Measurements from ENCODE around the gene RNF208. TPM values are rescaled to one million over a fixed set of nuclear protein-coding genes. Genes with fewer than 3 reads are reported as not detected.

The RNF208 gene
- total and polyA plus RNA-seq, 2 of the 4 experiments (the other 2 are of a cell fraction): 1.2 TPM; not detected in 1

DNA sequence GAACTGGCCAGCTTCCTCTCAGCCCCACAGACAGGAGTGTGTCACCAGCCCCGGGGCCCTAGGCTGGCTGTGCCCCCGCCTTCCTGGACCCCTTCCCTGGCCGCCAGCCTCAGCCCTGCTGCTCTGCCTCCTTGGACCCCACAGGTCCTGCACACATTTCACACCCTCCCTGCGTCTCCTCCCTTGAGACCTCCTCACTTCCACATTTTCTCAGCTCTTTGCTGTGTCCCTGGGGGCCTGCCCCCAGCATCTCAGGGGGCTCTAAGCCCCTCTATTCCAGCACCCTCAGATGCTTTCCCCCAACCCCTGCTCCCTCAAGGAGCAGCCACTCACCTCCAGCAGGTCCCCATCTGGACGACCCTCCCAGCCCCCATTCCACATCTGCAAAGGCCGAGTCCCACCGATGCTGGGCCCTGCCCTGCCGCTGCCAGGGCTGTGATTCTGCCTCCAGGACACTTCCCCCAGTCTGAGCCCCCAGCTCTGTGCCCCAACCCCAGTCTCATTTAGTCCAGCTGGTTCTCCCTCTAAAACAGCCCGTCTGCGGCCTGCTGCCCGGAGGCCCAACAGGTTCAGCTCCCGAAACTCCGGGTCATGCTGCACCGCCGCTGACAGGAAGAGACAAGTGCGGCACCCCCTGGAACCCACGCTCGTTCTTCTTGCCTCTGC is 12.9 kb upstream of the RNF208 start:
- in situ Hi-C loops (cut with MboI; ENCODE audit: low sequenced_read_pairs): no loop called here
- POLR2A ChIA-PET (ENCODE audit: unreplicated experiment): no interaction called here
- Histone ChIP-seq H4K20me1 (ENCODE audit: insufficient read depth, low read length) (peaks cover 6% of the 10 kb centered on the region; the same call in 1 of the 2 replicates), H3K4me1 (ENCODE audit: control insufficient read depth, insufficient read depth, low read length) (peaks cover 5% of the 10 kb centered on the region; the same call in 1 of the 2 replicates), H3K18ac (ENCODE audit: low read depth, low read length) (no peak overlapping the region), H2BK5ac (ENCODE audit: low read depth, low read length, poor library complexity, severe bottlenecking) (no peak overlapping the region), H4K8ac (ENCODE audit: low read depth in 2 of 2, low read length in 2 of 2) (no peak overlapping the region), H4K5ac (ENCODE audit: low read depth, low read length) (no peak overlapping the region), H3K79me1 (ENCODE audit: low read depth in 1 of 2, low read length in 2 of 2) (peaks cover 8 to 27% of the 10 kb centered on the region in 2 experiments; a peak in 3 of 4 replicates), H3K9ac (ENCODE audit: low read depth, low read length) (no peak overlapping the region), H3K4me2 (ENCODE audit: low read depth, low read length) (no peak overlapping the region), H2BK15ac (ENCODE audit: low read depth, low read length) (no peak overlapping the region), H2AK5ac (ENCODE audit: low read depth, low read length) (no peak overlapping the region), H3K27ac (ENCODE audit: insufficient read depth, low read length) (no peak overlapping the region), H3K4me3 (ENCODE audit: insufficient read depth, low read depth, low read length) (no peak overlapping the region), H3K14ac (replicated peaks; ENCODE audit: low read depth, low read length) (no peak overlapping the region), H3K36me3 (ENCODE audit: control insufficient read depth, insufficient read depth, low read length) (no peaks in the 10 kb centered on the region), H3K9me3 (ENCODE audit: control insufficient read depth, insufficient read depth, low read length) (no peaks in the 10 kb centered on the region), H3K27me3 (ENCODE audit: control insufficient read depth, insufficient read depth, low read length) (0 out of 2 replicates have a peak, but pooled peaks cover 1% of the 10 kb centered on the region), H2AK9ac (replicated peaks; ENCODE audit: low read depth, low read length, poor library complexity) (peak overlapping the region; percentile 50), H3K4ac (ENCODE audit: low read depth, low read length) (no peak overlapping the region), H4K91ac (ENCODE audit: insufficient read depth, low read depth, low read length) (no peak overlapping the region), H2BK120ac (ENCODE audit: low read depth, low read length) (no peak overlapping the region), H3K9me1 (ENCODE audit: insufficient read depth, low read length) (no peaks in the 10 kb centered on the region), H2BK20ac (ENCODE audit: low read depth, low read length) (no peak overlapping the region), H3K56ac (ENCODE audit: extremely low read depth, insufficient read depth, low read length) (no peak overlapping the region), H3K23ac (ENCODE audit: low read depth, low read length) (no peak overlapping the region), H2AFZ (replicated peaks; ENCODE audit: low read length, poor library complexity) (peak overlapping the region; percentile 56)
- TF ChIP-seq MAFK (IDR thresholded peaks at IDR 0.05; ENCODE audit: low read depth, low read length) (no peak), RCOR1 (IDR thresholded peaks at IDR 0.05; ENCODE audit: insufficient replicate concordance, low read length) (no peak), CHD1 (IDR thresholded peaks at IDR 0.05; ENCODE audit: low read depth, low read length) (no peak), NFE2L2 (IDR thresholded peaks at IDR 0.05; ENCODE audit: low read depth, low read length) (no peak), MAZ (IDR thresholded peaks at IDR 0.05; ENCODE audit: borderline replicate concordance, low read depth, low read length) (no peak), BHLHE40 (IDR thresholded peaks at IDR 0.05; ENCODE audit: low read depth, low read length) (no peak), RFX5 (IDR thresholded peaks at IDR 0.05; ENCODE audit: low read depth, low read length) (no peak), FOS (IDR thresholded peaks at IDR 0.05; ENCODE audit: low read depth, low read length) (no peak), MXI1 (IDR thresholded peaks at IDR 0.05; ENCODE audit: borderline replicate concordance, low read depth, low read length) (no peak), POLR2A (IDR thresholded peaks at IDR 0.05; ENCODE audit: low read depth, low read length) (no peak), CEBPB (IDR thresholded peaks at IDR 0.05; ENCODE audit: low read depth, low read length) (no peak), RAD21 (IDR thresholded peaks at IDR 0.05; ENCODE audit: low read length) (no peak)
- TF ChIP-seq, protein P1, sequence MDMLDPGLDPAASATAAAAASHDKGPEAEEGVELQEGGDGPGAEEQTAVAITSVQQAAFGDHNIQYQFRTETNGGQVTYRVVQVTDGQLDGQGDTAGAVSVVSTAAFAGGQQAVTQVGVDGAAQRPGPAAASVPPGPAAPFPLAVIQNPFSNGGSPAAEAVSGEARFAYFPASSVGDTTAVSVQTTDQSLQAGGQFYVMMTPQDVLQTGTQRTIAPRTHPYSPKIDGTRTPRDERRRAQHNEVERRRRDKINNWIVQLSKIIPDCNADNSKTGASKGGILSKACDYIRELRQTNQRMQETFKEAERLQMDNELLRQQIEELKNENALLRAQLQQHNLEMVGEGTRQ (IDR thresholded peaks at IDR 0.05; ENCODE audit: low read depth, low read length): no peak
- TF ChIP-seq, protein P2, sequence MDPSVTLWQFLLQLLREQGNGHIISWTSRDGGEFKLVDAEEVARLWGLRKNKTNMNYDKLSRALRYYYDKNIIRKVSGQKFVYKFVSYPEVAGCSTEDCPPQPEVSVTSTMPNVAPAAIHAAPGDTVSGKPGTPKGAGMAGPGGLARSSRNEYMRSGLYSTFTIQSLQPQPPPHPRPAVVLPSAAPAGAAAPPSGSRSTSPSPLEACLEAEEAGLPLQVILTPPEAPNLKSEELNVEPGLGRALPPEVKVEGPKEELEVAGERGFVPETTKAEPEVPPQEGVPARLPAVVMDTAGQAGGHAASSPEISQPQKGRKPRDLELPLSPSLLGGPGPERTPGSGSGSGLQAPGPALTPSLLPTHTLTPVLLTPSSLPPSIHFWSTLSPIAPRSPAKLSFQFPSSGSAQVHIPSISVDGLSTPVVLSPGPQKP (IDR thresholded peaks at IDR 0.05; ENCODE audit: borderline replicate concordance, low read depth, low read length): no peak
- TF ChIP-seq, protein P3, sequence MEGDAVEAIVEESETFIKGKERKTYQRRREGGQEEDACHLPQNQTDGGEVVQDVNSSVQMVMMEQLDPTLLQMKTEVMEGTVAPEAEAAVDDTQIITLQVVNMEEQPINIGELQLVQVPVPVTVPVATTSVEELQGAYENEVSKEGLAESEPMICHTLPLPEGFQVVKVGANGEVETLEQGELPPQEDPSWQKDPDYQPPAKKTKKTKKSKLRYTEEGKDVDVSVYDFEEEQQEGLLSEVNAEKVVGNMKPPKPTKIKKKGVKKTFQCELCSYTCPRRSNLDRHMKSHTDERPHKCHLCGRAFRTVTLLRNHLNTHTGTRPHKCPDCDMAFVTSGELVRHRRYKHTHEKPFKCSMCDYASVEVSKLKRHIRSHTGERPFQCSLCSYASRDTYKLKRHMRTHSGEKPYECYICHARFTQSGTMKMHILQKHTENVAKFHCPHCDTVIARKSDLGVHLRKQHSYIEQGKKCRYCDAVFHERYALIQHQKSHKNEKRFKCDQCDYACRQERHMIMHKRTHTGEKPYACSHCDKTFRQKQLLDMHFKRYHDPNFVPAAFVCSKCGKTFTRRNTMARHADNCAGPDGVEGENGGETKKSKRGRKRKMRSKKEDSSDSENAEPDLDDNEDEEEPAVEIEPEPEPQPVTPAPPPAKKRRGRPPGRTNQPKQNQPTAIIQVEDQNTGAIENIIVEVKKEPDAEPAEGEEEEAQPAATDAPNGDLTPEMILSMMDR (conservative IDR thresholded peaks at IDR 0.05; ENCODE audit: low read depth, low read length): no peak
- DNase-seq: no peak
- dilution Hi-C loops (cut with HindIII; ENCODE audit: low sequenced_read_pairs, unreplicated experiment): no loop called here
- intact Hi-C loops (cut with micrococcal nuclease): no loop called here
- BruUV-seq (replicated peaks): no TSS peak
- ATAC-seq (ENCODE audit: low read depth): no peak
- WGBS, 2 experiments (ENCODE audit: extremely low coverage in 2 of 2, insufficient read length in 1 of 2): 84% methylated on average over 12 of the region's 18 CpGs; no CpG with 5 or more reads in 1 of the 2 experiments
- CTCF ChIA-PET: no interaction called here
